ENCODE measurements around the gene PTGER4.
"Not testable (repeated sequence)": the region's sequence is repeated elsewhere in the genome, so short reads cannot be mapped to it uniquely, and the experiment has no call there.

Gene PTGER4

GRCh38 chr5:40655138-40655537 lies 24.6 kb upstream of the PTGER4 start:
- H3K4me3 ChIP-seq (ENCODE audit: low read depth, low read length): no peak overlapping the region
- TF ChIP-seq CTCF (IDR thresholded peaks at IDR 0.05; ENCODE audit: borderline replicate concordance, insufficient read depth, low read depth, low read length): no peak

- not testable (repeated sequence) for H3K4me3 ChIP-seq (ENCODE audit: low read depth, low read length)
Measured at GRCh38 chr5:40656091-40656490, 23.6 kb upstream of the PTGER4 start.

- H3K4me3 ChIP-seq (ENCODE audit: low read depth, low read length): no peak overlapping the region
- TF ChIP-seq CTCF (IDR thresholded peaks at IDR 0.05; ENCODE audit: borderline replicate concordance, insufficient read depth, low read depth, low read length): no peak
Measured at GRCh38 chr5:40656766-40657165, 22.9 kb upstream of the PTGER4 start.

- TF ChIP-seq CTCF (IDR thresholded peaks at IDR 0.05; ENCODE audit: borderline replicate concordance, insufficient read depth, low read depth, low read length): no peak
- H3K4me3 ChIP-seq (ENCODE audit: low read depth, low read length): no peak overlapping the region
Measured at GRCh38 chr5:40660751-40661150, 19.0 kb upstream of the PTGER4 start.

- no peak overlapping the region for H3K4me3 ChIP-seq (ENCODE audit: low read depth, low read length)
- TF ChIP-seq CTCF (IDR thresholded peaks at IDR 0.05; ENCODE audit: borderline replicate concordance, insufficient read depth, low read depth, low read length): no peak
Measured at GRCh38 chr5:40665635-40666298, 13.9 kb upstream of the PTGER4 start.

- no peak overlapping the region for H3K4me3 ChIP-seq (ENCODE audit: low read depth, low read length)
- TF ChIP-seq CTCF (IDR thresholded peaks at IDR 0.05; ENCODE audit: borderline replicate concordance, insufficient read depth, low read depth, low read length): no peak
Measured at GRCh38 chr5:40666657-40667056, 13.1 kb upstream of the PTGER4 start.

GRCh38 chr5:40667161-40667663 lies 12.5 kb upstream of the PTGER4 start:
- H3K4me3 ChIP-seq (ENCODE audit: low read depth, low read length): no peak overlapping the region
- TF ChIP-seq CTCF (IDR thresholded peaks at IDR 0.05; ENCODE audit: borderline replicate concordance, insufficient read depth, low read depth, low read length): no peak
